DMS153 (cell line): ENCODE data around the gene ZHX3.
A peak's percentile ranks its signal among the peaks of the same experiment; 100 is the strongest.

ENCODE experiments used
- DNase-seq: peaks from one replicate; lab custom pipeline; 2025; lab: John Stamatoyannopoulos, UW

The ZHX3 gene

GRCh38 chr20:41222703-41223102 lies 94.8 kb downstream of the ZHX3 start:
- no peak for DNase-seq

GRCh38 chr20:41222296-41222695 lies 95.2 kb downstream of the ZHX3 start:
- DNase-seq = no peak

GRCh38 chr20:41221614-41222218 lies 95.8 kb downstream of the ZHX3 start:
- no peak for DNase-seq

DNA sequence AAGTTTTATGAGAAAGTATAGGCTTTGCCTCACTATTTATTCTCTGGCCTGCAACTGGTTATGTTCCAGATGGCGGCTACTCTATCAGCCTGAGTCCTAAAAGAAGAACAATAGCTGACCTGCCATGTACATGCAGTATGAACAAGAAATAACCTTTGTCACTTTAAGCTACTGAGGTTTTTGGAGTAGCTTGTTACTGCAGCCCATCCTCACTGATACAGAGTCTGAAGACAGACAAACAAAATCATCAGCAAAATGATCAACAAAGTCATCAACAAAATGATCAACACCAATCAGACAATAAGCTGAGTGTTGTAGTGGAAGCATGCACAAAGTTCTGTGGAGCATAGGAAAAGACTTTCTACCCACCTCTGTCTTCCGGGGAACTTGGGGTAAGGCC lies 97.7 kb downstream of the ZHX3 start:
- DNase-seq = no peak

GRCh38 chr20:41218466-41218865 lies 99.1 kb downstream of the ZHX3 start:
- no peak for DNase-seq

DNA sequence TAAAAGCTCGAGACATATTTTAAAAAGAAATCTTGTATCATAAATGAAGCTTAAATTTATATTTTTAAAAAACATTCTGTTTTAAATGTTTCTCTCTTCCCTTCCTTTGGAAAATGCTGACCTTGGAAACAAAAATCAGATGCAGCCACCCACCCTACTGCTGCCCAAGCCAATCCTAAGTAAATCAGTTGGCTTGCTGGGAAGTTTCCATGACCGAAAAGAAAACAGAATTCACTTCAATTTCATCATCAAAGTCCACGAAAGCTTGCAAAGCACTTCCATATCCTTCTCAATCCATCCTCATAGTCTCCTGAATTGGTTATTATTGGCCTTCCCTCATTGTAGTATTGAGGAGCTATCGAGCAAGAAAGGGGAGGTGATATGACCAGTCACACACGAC lies 100.1 kb downstream of the ZHX3 start:
- DNase-seq = no peak

GRCh38 chr20:41214666-41215065 lies 102.9 kb downstream of the ZHX3 start:
- DNase-seq = no peak

GRCh38 chr20:41214202-41214601 lies 103.3 kb downstream of the ZHX3 start:
- no peak for DNase-seq

- DNase-seq = peak; percentile 68
These were observed 104.2 kb downstream of the ZHX3 start for GRCh38 chr20:41213150-41213820.

DNA sequence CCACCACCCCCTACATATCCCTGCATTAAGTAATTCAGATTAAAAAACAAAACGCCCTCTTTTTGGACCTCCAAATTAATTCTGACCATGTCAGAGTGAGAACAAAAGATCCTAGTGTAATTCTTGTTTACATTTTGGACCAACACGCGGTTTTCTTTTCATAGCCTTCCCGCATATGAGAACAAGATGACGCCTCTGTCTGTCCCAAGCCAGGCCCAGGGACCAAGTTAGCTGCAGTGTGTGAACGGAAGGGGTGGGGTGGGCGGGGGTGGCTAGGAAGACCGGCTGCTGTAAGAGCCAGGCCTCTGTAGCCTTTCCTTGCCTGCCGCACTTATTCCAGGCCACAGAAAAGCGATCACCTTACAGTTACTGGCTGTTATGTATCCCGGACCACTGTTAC lies 112.2 kb downstream of the ZHX3 start:
- DNase-seq = no peak

DNA sequence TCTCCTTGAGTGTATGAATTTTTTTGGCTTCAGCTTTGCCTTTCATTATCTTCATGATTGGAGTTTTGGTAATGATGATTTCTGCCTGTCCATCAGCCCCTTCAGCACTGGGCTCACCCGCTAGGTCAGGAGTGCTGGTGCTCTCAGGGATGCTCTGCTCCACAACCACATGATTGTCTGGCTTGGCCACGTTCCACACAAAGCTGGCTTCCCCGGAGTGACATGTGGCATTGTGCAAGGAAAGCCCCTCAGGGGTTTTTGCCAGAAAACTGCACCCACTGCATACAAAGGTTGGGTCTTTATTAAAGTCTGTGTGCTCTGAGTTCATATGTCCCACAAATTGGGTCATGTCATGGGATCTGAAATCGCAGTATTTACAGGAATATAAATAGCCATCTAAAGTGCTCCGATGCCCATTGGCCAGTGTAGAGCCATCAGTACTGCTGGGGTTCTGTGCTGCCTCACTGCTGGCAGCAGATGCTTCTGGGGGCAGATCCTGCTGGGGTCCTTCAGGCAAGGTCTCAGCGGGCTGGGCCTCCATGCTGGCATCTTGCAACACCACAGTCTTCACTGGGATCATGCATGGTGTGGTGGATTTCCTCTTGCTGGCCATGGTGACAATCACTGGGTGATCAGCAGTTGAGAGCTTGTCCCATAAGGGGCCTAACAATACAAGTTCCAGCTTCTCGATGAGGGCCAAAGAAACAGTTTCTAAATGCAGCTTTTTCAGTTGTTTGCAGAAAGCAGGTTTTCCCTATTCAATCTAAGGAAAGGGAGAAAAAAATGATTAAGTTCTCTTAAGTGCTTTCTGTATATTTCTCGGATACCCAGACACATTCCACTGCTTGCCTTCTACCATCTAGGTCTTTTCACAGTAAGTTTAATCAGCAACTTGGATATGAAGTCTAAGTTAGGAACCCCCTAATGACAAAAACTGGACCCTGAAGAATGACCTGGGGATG lies 112.9 kb downstream of the ZHX3 start:
- DNase-seq = no peak

- no peak for DNase-seq
These were observed 113.9 kb downstream of the ZHX3 start for GRCh38 chr20:41203660-41204059.

DNA sequence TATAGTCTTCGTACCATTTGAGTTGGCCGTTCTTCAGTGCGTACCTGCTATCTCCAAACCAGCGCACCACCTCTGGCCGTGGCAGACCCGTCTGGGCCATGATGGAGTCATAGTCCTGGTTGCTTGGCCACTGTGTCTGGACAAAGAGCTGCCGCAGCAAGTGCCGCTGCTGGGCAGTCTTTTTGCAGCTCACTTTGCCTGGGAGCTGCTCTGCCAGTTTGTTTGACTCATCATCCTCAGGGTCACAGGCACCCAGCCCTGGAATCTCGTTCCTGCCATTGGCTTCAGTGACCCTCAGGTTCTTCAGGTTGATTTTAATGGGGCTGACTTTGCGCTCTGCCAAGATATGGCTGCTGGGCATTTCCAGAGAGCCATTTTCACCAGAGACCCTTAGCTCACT lies 115.1 kb downstream of the ZHX3 start:
- DNase-seq = no peak

GRCh38 chr20:41201760-41202159 lies 115.8 kb downstream of the ZHX3 start:
- no peak for DNase-seq

GRCh38 chr20:41200446-41201202 lies 116.9 kb downstream of the ZHX3 start:
- no peak for DNase-seq

DNA sequence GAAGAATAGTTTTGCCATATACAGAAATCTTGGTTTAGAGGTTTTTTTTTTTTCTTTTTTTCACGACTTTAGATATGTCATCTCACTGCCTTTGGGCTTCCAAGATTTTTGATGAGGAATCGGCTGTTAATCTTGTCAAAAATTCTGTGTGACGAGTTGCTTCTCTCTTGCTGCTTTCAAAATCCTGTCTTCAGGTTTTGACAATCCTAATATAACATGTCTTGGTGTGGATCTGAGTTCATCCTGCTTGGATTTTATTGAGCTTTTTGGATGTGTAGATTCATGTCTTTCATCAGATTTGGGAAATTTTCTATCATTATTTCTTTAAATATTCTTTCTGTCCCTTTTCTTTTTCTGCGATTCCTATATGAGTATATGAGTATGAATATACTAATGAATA lies 119.1 kb downstream of the ZHX3 start:
- no peak for DNase-seq

- no peak for DNase-seq
These were observed 120.8 kb downstream of the ZHX3 start for GRCh38 chr20:41196653-41197225.

DNA sequence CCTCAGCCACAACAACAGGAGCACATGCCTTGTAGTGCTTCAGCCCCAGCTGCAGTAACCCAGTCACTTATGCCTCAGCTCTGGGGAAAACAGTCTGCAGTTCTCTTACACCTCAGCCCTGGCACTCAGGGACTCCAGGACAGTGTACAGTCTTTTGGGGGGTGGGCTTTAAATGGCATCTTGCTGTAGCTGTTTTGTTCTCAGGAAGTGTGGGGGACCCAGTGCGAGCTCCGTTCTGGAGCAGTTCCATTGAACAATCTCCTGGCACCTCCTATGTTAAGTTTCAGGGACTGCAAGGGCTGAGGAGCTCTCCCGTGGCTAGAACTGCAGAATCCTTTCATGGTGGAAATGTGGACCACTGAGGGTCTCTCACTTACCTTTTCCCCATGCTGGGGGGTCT lies 125.0 kb downstream of the ZHX3 start:
- no peak for DNase-seq

DNA sequence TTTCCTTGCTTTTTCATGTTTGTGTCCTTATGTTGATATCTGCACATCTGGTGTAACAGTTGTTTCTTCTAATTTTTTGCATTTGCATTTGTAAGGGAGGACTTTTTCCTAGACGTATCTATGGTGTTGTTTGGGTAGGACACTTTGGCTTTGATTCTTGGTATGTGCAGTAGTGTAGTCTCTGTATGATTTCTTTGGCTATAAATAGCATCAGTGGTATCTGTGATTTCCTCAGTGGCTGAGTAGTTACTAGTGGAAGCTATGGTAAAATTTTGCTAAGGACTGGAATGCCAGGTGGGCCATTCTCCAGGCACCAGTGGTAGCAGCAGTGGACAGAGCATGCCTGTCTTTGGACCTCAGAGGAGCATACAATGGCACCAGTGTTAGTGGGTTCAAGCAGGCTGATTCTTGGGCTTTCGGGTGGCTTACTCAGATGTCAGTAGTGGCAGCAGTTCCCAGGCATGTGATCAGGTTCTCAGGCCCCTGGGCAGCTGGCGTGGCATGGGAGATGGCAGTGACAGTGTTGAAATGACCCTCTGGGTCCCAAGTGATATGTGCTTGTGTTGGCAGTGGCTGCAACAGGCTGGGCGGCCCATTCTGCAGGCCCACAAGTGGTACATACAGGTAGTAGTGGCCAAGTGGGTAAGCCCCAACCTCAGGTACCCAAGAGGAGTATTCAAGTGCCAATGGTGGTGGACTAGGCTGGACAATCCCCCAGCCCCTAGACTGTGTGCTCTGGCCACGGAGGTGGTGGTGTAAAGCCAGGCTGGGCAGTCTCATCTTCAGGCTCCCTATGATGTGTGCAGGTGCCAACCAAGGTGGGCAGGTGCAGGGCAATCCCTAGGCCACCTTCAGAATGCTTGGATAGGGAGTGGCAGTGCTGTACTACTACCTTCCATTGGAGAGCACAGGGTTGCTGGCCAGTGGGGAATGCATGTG lies 125.7 kb downstream of the ZHX3 start:
- no peak for DNase-seq

- DNase-seq = no peak
These were observed 129.9 kb downstream of the ZHX3 start for GRCh38 chr20:41187668-41188067.
